HG03521 (cell line): ENCODE measurements around the gene RNF149.

Experiments used
- ATAC-seq: cut with Tn5 transposase; IDR thresholded peaks from one replicate; pipeline ENCODE4 v1.9.1; 2021; ENCODE audit warnings: mild to moderate bottlenecking, moderate library complexity; ENCODE audit not compliant: unreplicated experiment

RNF149 gene

DNA sequence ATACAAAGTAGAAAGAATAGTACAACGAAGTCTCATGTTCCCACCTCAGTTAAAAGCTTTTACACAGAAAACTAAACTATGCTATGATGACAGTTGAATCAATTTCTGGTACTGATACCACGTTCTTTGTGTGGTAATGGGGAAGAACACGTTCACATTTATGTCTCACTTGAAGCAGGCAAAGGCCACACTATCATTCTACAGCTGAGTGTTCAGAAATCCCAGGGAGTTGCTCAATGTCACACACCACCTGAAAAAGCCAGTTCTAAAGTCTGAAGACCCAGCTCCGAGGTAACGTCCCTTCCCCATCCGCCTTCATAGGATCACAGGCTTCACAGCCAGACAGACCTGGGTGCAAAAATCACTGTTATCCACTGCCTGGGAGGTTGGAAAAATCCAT lies 8.9 kb downstream of the RNF149 start:
- no peak for ATAC-seq

DNA sequence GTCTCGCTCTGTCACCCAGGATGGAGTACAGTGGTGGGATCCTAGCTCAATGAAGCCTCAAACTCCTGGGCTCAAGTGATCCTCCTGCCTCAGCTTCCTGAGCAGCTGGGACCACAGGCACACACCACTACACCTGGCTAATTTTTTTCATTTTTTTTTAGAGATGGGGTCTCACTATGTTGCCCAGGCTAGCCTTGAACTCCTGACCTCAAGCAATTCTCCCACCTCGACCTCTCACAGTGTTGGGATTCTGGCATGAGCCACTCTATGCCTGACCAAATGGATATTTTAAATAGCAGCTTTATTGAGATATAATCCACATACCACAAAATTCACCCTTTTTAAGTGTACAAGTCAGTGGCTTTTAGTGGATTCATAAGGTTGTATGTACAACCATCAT lies 11.1 kb downstream of the RNF149 start:
- ATAC-seq: no peak

GRCh38 chr2:101296371-101296770 lies 12.1 kb downstream of the RNF149 start:
- ATAC-seq: no peak

DNA sequence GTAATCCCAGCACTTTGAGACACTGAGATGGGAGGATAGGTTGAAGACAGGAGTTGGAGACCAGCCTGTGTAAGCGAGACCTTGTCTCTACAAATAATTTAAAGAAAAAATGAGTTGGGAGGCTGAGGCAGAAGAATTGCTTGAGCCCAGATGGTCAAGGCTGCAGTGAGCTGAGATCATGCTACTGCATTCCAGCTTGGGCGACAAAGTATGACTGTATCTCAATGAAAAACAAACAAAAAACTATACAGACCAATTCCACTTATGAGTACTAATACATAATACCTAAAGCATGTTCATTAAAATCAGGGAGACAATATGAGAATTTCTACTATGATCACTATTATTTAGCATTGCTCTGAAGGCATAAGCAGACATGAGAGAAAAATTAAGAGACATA lies 12.6 kb downstream of the RNF149 start:
- no peak for ATAC-seq

GRCh38 chr2:101294861-101295260 lies 13.6 kb downstream of the RNF149 start:
- no peak for ATAC-seq

DNA sequence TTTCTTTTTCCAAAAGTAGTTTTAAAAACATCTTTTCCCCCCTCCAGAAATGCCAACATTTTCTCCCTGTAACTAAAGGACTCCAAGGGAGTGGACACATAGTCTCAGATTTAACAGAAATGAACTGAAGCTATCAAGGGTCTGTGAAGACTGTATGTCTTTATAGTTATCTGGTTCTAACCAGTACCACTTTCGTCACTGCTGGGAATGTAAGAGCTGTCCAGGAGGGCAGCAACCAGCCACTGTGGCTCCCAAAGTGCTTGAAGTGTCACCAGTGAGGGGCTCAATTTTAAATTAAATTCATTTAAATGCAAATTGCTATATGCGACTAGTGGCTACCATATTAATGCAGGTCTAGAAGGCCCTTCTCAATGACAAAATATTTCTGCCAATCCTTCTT lies 15.0 kb downstream of the RNF149 start:
- no peak for ATAC-seq

DNA sequence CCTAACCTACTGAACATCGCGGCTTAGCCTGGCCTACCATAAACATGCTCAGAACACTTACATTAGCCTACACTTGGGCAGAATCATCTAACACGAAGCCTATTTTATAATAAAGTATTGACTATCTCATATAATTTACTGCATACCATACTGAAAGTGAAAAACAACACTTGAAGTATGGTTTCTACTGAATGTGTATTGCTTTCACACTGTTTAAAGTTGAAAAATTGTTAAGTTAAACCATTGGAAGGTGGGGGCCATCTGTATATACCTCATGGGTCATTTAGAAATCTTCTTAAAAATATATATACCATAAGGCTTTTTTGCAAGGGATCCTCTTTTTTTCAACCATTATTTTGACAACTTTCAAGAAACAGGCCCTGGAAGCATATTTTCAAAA lies 16.5 kb downstream of the RNF149 start:
- ATAC-seq: peak; percentile 46

DNA sequence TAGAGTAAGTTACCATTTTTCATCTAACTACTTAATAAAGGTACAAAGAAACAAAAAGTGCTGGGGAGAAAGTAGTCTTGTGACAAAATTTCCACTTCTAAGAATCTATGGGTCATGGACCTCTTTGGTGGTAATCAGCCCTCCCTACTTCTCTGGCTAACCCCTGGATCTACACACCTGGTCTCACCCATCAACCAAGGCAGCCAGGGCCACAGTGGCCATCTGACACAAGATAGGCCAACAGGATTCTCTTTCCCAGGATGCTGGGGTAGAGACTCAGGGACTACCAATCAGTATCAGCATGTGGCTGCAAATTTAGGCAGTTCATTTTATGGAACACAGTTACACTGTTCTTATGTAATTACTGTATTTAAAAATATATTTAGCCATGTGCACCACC lies 17.8 kb downstream of the RNF149 start:
- no peak for ATAC-seq

DNA sequence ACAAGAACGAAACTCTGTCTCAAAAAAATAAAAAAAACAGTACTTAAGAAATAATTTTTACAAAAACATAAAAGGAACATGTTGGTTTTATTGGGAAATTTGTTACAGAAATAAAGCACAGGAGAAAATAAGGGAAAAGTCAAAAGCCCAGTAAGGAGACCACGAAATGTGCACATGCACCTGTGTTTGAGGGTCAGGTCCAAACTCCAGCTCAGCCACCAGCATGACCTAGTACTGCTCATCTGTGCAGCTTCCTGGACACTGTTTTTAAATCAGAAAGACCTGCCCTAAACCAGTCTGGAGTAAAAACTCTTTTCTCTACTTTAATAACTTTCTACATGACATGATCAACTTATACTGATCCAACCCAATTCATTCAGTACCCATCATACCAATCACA lies 21.2 kb downstream of the RNF149 start:
- ATAC-seq: no peak

DNA sequence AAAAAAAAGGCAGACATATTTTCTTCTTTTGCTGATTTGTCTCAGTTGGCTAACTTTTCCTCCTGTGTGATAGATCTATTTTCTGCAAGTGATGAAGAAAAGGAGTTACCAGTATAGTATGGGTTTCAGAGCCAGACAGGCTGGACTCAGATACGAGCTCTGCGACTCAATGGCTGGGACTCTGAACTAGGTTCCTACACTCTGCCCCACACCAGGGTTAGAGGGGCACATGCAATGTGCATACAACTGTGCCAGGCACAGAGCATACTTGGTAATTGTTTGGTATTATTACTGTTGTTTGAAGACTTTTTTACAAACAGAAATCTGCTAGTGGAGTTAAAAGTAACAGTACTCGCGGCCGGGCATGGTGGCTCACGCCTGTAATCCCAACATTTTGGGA lies 21.8 kb downstream of the RNF149 start:
- ATAC-seq: no peak

- no peak for ATAC-seq
Observed at GRCh38 chr2:101282980-101283379, 25.5 kb downstream of the RNF149 start.

- no peak for ATAC-seq
Observed at GRCh38 chr2:101281482-101281881, 27.0 kb downstream of the RNF149 start.

GRCh38 chr2:101278925-101279324 lies 29.6 kb downstream of the RNF149 start:
- no peak for ATAC-seq

DNA sequence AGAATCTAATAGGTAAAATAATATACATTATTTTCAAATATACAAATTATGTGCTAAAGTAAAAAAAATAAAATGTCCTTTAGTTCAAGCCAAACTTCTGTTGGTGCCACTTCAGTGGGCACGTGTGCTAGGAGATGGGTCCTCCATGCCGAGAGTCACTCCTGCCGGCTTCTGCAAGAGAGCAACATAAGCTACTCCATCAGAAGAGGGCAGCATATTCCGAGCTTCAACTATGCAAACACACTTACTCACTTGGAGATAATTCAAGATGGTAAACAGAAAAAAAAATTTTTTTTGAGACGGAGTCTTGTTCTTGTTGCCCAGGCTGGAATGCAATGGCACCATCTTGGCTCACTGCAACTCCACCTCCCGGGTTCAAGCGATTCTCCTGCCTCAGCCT lies 31.4 kb downstream of the RNF149 start:
- no peak for ATAC-seq

DNA sequence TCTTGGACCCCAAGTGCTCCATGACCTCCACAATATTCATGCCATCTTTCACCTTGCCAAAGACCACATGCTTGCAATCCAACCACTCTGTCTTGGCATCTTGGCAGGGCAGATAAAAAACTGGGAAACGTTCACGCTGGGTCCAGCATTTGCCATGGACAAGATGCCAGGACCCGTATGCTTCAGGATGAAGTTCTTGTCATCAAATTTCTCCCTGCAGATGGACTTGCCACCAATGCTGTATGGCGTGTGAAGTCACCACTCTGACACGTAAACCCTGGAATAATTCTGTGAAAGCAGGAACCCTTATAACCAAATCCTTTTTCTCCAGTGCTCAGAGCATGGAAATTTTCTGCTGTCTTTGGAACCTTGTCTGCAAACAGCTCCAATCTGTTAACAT lies 34.4 kb downstream of the RNF149 start:
- no peak for ATAC-seq

- ATAC-seq: no peak
Observed at GRCh38 chr2:101273056-101273455, 35.4 kb downstream of the RNF149 start.

DNA sequence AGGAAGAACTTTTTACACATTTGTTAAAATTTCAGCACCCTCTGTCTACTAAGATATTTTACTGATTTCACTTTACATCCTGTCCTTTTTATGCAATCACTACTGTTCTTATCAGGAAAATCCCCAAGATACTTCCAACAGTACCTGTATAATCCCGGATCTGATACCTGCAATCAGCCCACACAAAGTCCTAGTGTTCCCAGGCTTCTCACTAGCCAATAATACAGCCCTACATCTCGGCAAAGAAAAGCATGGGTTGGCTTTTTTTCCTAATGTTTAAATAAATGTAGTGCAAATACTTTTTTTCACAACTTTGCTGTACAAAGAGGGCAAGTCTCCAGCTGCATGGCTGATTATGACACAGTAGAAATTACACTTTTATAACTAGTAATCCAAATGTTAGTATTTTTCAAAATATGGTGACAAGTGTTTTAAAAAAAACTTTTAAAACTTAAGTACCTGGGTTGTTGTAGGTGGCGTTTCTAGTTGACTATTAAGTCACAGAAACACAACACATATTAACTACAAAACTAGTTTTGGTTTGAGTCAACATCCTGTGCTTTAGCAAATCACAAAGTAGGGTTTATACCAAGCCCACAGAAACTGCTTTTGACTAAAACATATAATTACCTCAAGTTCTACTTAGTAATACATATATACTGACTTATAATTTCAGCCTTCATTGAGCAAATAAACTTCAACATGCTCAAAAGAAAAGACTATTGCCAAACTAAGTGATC lies 36.3 kb downstream of the RNF149 start:
- ATAC-seq: peak; percentile 78

GRCh38 chr2:101270700-101271259 lies 37.7 kb downstream of the RNF149 start:
- no peak for ATAC-seq

GRCh38 chr2:101267671-101268656 lies 40.5 kb downstream of the RNF149 start:
- ATAC-seq: peak; percentile 40

DNA sequence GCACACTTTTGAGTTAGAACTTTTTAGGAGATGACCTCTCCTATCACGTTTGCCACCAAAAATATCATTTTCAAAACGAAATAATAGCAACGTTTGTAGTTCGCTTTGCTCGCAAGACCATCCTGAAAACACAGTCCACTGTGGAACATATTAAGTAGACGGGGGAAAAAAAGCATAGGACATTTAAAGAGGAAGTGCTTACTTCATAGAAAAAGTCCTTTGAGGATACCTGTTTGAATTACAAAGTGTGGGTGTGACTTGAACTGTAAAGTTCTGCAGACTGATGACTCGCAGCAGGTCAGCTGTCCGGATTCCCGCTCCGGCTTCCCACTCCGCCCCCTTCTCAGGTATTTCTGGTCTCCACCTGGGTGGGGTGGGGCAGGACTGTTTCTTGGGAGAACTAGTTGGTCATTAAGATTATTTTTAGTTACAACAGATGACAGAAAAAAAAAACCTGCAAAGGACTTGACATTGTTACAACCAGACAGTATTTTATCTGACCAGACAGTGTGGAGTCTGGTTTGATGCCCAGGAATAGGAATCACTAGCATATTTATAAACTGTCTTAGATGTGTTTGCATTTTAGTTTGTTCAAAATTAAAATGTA lies 42.5 kb downstream of the RNF149 start:
- ATAC-seq: no peak

DNA sequence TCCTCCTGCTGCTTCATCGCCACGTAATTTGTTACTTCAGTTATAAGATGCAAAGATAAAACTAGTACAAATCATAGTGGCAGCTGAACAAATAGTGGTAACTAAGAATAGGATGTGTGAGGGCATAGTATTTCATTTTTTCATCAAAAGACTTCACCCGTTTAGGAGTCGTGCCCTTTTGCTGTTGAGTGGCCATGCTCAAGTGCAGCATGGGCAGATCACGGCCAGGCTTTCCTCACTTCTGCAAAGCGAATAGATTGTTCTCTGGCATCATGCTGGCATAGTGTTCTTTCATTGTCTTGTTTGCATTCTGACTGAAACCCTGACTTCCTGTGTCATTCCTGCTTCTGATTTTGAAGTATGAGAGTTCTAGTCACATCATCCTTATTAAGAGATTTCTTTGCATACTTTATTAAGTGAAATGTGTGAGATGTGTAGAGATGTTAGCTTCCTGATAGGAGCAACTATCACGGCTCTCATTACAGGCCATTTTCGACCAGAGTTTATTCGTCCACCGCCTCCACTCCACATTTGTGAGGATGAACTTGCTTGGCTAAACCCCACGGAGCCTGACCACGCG lies 44.1 kb downstream of the RNF149 start:
- no peak for ATAC-seq
